Measurements from ENCODE around the gene RTN4RL2.

Gene RTN4RL2

GRCh38 chr11:57512646-57513451 lies 52.5 kb downstream of the RTN4RL2 start:
- H3K4me3 ChIP-seq (ENCODE audit: low read depth, low read length, poor library complexity, severe bottlenecking): peak overlapping the region; percentile 83
- no peaks in the 10 kb centered on the region for H3F3A ChIP-seq (ENCODE audit: insufficient read depth, low read length)
- peaks cover 7% of the 10 kb centered on the region; the same call in 1 of the 2 replicates for H3K36me3 ChIP-seq (ENCODE audit: insufficient read depth, low read length)
- peak overlapping the region; percentile 88 for H3K4me2 ChIP-seq (ENCODE audit: low read length)
- no peaks in the 10 kb centered on the region for H4K20me1 ChIP-seq (ENCODE audit: insufficient read depth, low read length)
- H3K27ac ChIP-seq (ENCODE audit: low read depth, low read length, poor library complexity, severe bottlenecking): peak overlapping the region; percentile 77
- H3K79me2 ChIP-seq (ENCODE audit: insufficient read depth, low read length): no peaks in the 10 kb centered on the region
- no peaks in the 10 kb centered on the region for H3K9me2 ChIP-seq (ENCODE audit: low read depth, low read length)
- no peaks in the 10 kb centered on the region for H3K27me3 ChIP-seq (ENCODE audit: insufficient read depth, low read length)
- peak overlapping the region; percentile 82; the same call in 1 of the 2 replicates for H3K9ac ChIP-seq (ENCODE audit: low read length)
- TF ChIP-seq CTCF (IDR thresholded peaks at IDR 0.05; ENCODE audit: low read length) (no peak), EZH2 (IDR thresholded peaks at IDR 0.05; ENCODE audit: borderline replicate concordance, low read length) (no peak)
- no peaks in the 10 kb centered on the region for H3K9me3 ChIP-seq (ENCODE audit: low read length)
- peaks cover 33% of the 10 kb centered on the region for H3K4me1 ChIP-seq (ENCODE audit: insufficient read depth, low read length, severe bottlenecking)
- no peak overlapping the region for H2AFZ ChIP-seq (ENCODE audit: low read length)

- Histone ChIP-seq H3K27me3 (ENCODE audit: insufficient read depth, low read length) (no peaks in the 10 kb centered on the region), H4K20me1 (ENCODE audit: insufficient read depth, low read length) (no peaks in the 10 kb centered on the region), H3F3A (ENCODE audit: insufficient read depth, low read length) (no peaks in the 10 kb centered on the region), H3K9ac (ENCODE audit: low read length) (peak overlapping the region; percentile 82; the same call in 1 of the 2 replicates), H3K4me2 (ENCODE audit: low read length) (peak overlapping the region; percentile 88), H2AFZ (ENCODE audit: low read length) (no peak overlapping the region), H3K27ac (ENCODE audit: low read depth, low read length, poor library complexity, severe bottlenecking) (peak overlapping the region; percentile 77), H3K36me3 (ENCODE audit: insufficient read depth, low read length) (peaks cover 6% of the 10 kb centered on the region; the same call in 1 of the 2 replicates), H3K4me1 (ENCODE audit: insufficient read depth, low read length, severe bottlenecking) (peaks cover 33% of the 10 kb centered on the region), H3K9me3 (ENCODE audit: low read length) (no peaks in the 10 kb centered on the region), H3K9me2 (ENCODE audit: low read depth, low read length) (no peaks in the 10 kb centered on the region), H3K4me3 (ENCODE audit: low read depth, low read length, poor library complexity, severe bottlenecking) (peak overlapping the region; percentile 83), H3K79me2 (ENCODE audit: insufficient read depth, low read length) (no peaks in the 10 kb centered on the region)
- TF ChIP-seq CTCF (IDR thresholded peaks at IDR 0.05; ENCODE audit: low read length) (no peak), EZH2 (IDR thresholded peaks at IDR 0.05; ENCODE audit: borderline replicate concordance, low read length) (no peak)
Measured at GRCh38 chr11:57513452-57513795, 53.1 kb downstream of the RTN4RL2 start.

GRCh38 chr11:57513911-57514537 lies 53.7 kb downstream of the RTN4RL2 start:
- Histone ChIP-seq H3F3A (ENCODE audit: insufficient read depth, low read length) (no peaks in the 10 kb centered on the region), H2AFZ (ENCODE audit: low read length) (no peak overlapping the region), H3K79me2 (ENCODE audit: insufficient read depth, low read length) (no peaks in the 10 kb centered on the region), H3K9me3 (ENCODE audit: low read length) (no peaks in the 10 kb centered on the region), H4K20me1 (ENCODE audit: insufficient read depth, low read length) (no peaks in the 10 kb centered on the region), H3K9me2 (ENCODE audit: low read depth, low read length) (no peaks in the 10 kb centered on the region), H3K9ac (ENCODE audit: low read length) (peak overlapping the region; percentile 82), H3K27me3 (ENCODE audit: insufficient read depth, low read length) (no peaks in the 10 kb centered on the region), H3K36me3 (ENCODE audit: insufficient read depth, low read length) (peaks cover 6% of the 10 kb centered on the region; the same call in 1 of the 2 replicates), H3K4me1 (ENCODE audit: insufficient read depth, low read length, severe bottlenecking) (peaks cover 33% of the 10 kb centered on the region), H3K27ac (ENCODE audit: low read depth, low read length, poor library complexity, severe bottlenecking) (peak overlapping the region; percentile 77), H3K4me3 (ENCODE audit: low read depth, low read length, poor library complexity, severe bottlenecking) (peak overlapping the region; percentile 83), H3K4me2 (ENCODE audit: low read length) (peak overlapping the region; percentile 88)
- TF ChIP-seq EZH2 (IDR thresholded peaks at IDR 0.05; ENCODE audit: borderline replicate concordance, low read length) (no peak), CTCF (IDR thresholded peaks at IDR 0.05; ENCODE audit: low read length) (no peak)
